GM12878 (cell line): ENCODE results near the gene ALG10B. TPM values are rescaled to one million over a fixed set of nuclear protein-coding genes. Genes with fewer than 3 reads are reported as not detected.

Source experiments
- ATAC-seq: fragments of 200-7000 bp; cut with Tn5 transposase; 3 replicates; pipeline ENCODE4 v1.9.1; 2020; ENCODE audit warnings: mild to moderate bottlenecking, moderate library complexity
- BruUV-seq: library from RNA; stranded (reverse); fragments of 400-500 nt; replicated peaks from 2 replicates; lab custom pipeline; 2021; lab: Mats Ljungman, UMichigan
- CTCF ChIA-PET: fragments of 300-600 bp; sonication (Branson Sonifier 250); formaldehyde crosslinking; extraction: SDS; loops from one replicate; lab custom pipeline; 2021; ENCODE audit warnings: inconsistent platforms; lab: Yijun Ruan, JAX
- POLR2A ChIA-PET: fragments of 350-600 bp; formaldehyde crosslinking; extraction: SDS; loops from one replicate; lab custom pipeline; 2021; ENCODE audit warnings: inconsistent platforms; lab: Charles Lee
- RAD21 ChIA-PET: fragments of 300-600 bp; sonication (Branson Sonifier 250); formaldehyde crosslinking; loops from one replicate; lab custom pipeline; 2023; ENCODE audit warnings: antibody characterized with exemption; ENCODE audit not compliant: unreplicated experiment; lab: Charles Lee
- SMC1A ChIA-PET: fragments of 300-600 bp; sonication (Branson Sonifier 250); formaldehyde crosslinking; loops from one replicate; lab custom pipeline; 2023; ENCODE audit not compliant: unreplicated experiment, uncharacterized antibody; lab: Charles Lee
- DNase-seq: peaks from one replicate; pipeline ENCODE4 v3.0.0-alpha.2; 2011; ENCODE audit warnings: low read depth, low spot score
- FAIRE-seq: peaks from 3 replicates; lab custom pipeline; 2011; peaks lifted over from hg19 to GRCh38; lab: Jason Lieb, UNC
- H2AFZ ChIP-seq: 2 replicates; pipeline ENCODE4 v1.6.0; 2011; ENCODE audit warnings: low read depth, low read length, control low read depth; ENCODE audit not compliant: control insufficient read depth
- H3K27ac ChIP-seq: 2 replicates; pipeline ENCODE4 v1.5.1; 2011; ENCODE audit warnings: control low read depth; ENCODE audit not compliant: control insufficient read depth, insufficient read depth
- H3K27me3 ChIP-seq, 2 experiments: replicated peaks in 1 of 2; 2 replicates each; pipeline versions ENCODE4 v1.6.0 to v1.6.1; 2011; ENCODE audit warnings: low read length in 1 of 2; ENCODE audit not compliant: control insufficient read depth in 2 of 2, insufficient read depth in 2 of 2
- H3K36me3 ChIP-seq, 2 experiments: 2 replicates each; pipeline ENCODE4 v1.5.1; 2011; ENCODE audit warnings: low read length in 1 of 2; ENCODE audit not compliant: control insufficient read depth in 2 of 2, insufficient read depth in 2 of 2
- H3K4me1 ChIP-seq: 2 replicates; pipeline ENCODE4 v1.6.1; 2011; ENCODE audit warnings: mild to moderate bottlenecking, low read length, moderate library complexity, mixed read lengths; ENCODE audit not compliant: control insufficient read depth, insufficient read depth
- H3K4me2 ChIP-seq: 2 replicates; pipeline ENCODE4 v1.6.0; 2011; ENCODE audit warnings: control low read depth; ENCODE audit not compliant: control insufficient read depth, insufficient read depth
- H3K4me3 ChIP-seq: fragments of 200-600 bp; sonication (generic); 2 replicates; pipeline ENCODE4 v1.5.1; 2016
- H3K79me2 ChIP-seq: 2 replicates; pipeline ENCODE4 v1.6.0; 2011; ENCODE audit warnings: low read length; ENCODE audit not compliant: control insufficient read depth, insufficient read depth
- H3K9ac ChIP-seq: 2 replicates; pipeline ENCODE4 v1.8.0; 2011; ENCODE audit warnings: low read length, control low read depth, mixed read lengths; ENCODE audit not compliant: control insufficient read depth, insufficient read depth
- H3K9me3 ChIP-seq: replicated peaks from 3 replicates; pipeline ENCODE4 v1.5.1; 2011; ENCODE audit warnings: mild to moderate bottlenecking, low read length; ENCODE audit not compliant: control insufficient read depth, insufficient read depth
- H4K20me1 ChIP-seq: 2 replicates; pipeline ENCODE4 v1.6.0; 2011; ENCODE audit not compliant: control insufficient read depth, insufficient read depth
- BCLAF1 ChIP-seq: fragments of 450-650 bp; IDR thresholded peaks from 2 replicates; pipeline ENCODE4 v1.6.1; 2017; ENCODE audit warnings: antibody characterized with exemption, mild to moderate bottlenecking, moderate library complexity
- BHLHE40 ChIP-seq, 2 experiments: fragments of 450-650 bp in 1 of 2; IDR thresholded peaks; 2 replicates each; pipeline ENCODE4 v1.6.1; 2011 to 2017; ENCODE audit warnings: low read depth in 2 of 2, borderline replicate concordance in 1 of 2, improper control_type of control experiment in 1 of 2, low read length in 1 of 2, mild to moderate bottlenecking in 1 of 2
- IRF5 ChIP-seq: fragments of 450-650 bp; IDR thresholded peaks from 2 replicates; pipeline ENCODE4 v1.6.1; 2017; ENCODE audit warnings: borderline replicate concordance
- LARP7 ChIP-seq: fragments of 450-650 bp; IDR thresholded peaks from 2 replicates; pipeline ENCODE4 v1.6.1; 2017; ENCODE audit warnings: mild to moderate bottlenecking
- NFYB ChIP-seq: IDR thresholded peaks from 2 replicates; pipeline ENCODE4 v1.6.1; 2011; ENCODE audit warnings: low read depth, mild to moderate bottlenecking, low read length, improper control_type of control experiment, moderate library complexity; ENCODE audit not compliant: insufficient read depth
- RBBP5 ChIP-seq: fragments of 200-600 bp; sonication (generic); conservative IDR thresholded peaks from 2 replicates; pipeline ENCODE4 v1.6.1; 2016
- SIN3A ChIP-seq: IDR thresholded peaks from 2 replicates; pipeline ENCODE4 v1.6.1; 2012; ENCODE audit warnings: low read depth, low read length, improper control_type of control experiment
- SMARCA5 ChIP-seq: fragments of 450-650 bp; IDR thresholded peaks from 2 replicates; pipeline ENCODE4 v1.6.1; 2017; ENCODE audit warnings: mild to moderate bottlenecking
- WRNIP1 ChIP-seq: IDR thresholded peaks from 2 replicates; pipeline ENCODE4 v1.6.1; 2011; ENCODE audit warnings: low read depth, low read length, improper control_type of control experiment, borderline replicate concordance
- YY1 ChIP-seq: IDR thresholded peaks from 2 replicates; pipeline ENCODE4 v1.6.1; 2011; ENCODE audit warnings: low read depth, mild to moderate bottlenecking, low read length
- ZZZ3 ChIP-seq: IDR thresholded peaks from 2 replicates; pipeline ENCODE4 v1.6.1; 2011; ENCODE audit warnings: low read depth; ENCODE audit not compliant: control insufficient read depth, insufficient read length
- in situ Hi-C: fragments of 300-500 bp; cut with MboI; formaldehyde crosslinking; loops from 9 replicates; pipeline ENCODE4 v1.14.3; 2018; ENCODE audit warnings: mixed read lengths
- intact Hi-C: fragments of 100-400 bp; cut with micrococcal nuclease; formaldehyde crosslinking; loops from one replicate; pipeline ENCODE4 v1.14.2; 2022; ENCODE audit not compliant: unreplicated experiment
- polyA plus RNA-seq, 11 experiments: library from polyadenylated mRNA; depleted of rRNA in 4 of 11; unstranded in 6 of 11; stranded (reverse) in 5 of 11; fragments of >200 nt; fragmentation: Nextera tagmentation in 4 of 11; fragmentation: Illumina TruSeq in 1 of 11; extraction: Ambion mirVana in 4 of 11; extraction: Trizol in 1 of 11; gene quantifications; 1 replicate in 1 of 11; 2 replicates in 10 of 11; pipeline versions ENCODE4 v1.2.1 to v1.2.3, GENCODE V29; 2011 to 2016; ENCODE audit warnings: inconsistent platforms in 2 of 11, missing spikeins in 2 of 11, low read depth in 1 of 11
- total RNA-seq, 4 experiments: library from RNA; depleted of rRNA in 3 of 4; stranded (reverse); fragments of >200 nt in 3 of 4; fragmentation: Illumina TruSeq in 1 of 4; extraction: Trizol in 1 of 4; gene quantifications; 2 replicates each; pipeline versions ENCODE4 v1.2.1 to v1.2.3, GENCODE V29; 2013 to 2021
- TF ChIP-seq, protein P1 (sequence below): IDR thresholded peaks from 2 replicates; pipeline ENCODE4 v1.6.1; 2012; ENCODE audit warnings: low read length, inconsistent platforms
- TF ChIP-seq, protein P2 (sequence below): fragments of 150-350 bp; IDR thresholded peaks from 2 replicates; pipeline ENCODE4 v1.6.1; 2016; ENCODE audit warnings: low read depth, low read length

The ALG10B gene
- total and polyA plus RNA-seq, 10 of the 15 experiments (the other 5 are each of a cell fraction or from before 2014, with no cell fraction given) = 2.0 to 23.7 (median 8.8) TPM

DNA sequence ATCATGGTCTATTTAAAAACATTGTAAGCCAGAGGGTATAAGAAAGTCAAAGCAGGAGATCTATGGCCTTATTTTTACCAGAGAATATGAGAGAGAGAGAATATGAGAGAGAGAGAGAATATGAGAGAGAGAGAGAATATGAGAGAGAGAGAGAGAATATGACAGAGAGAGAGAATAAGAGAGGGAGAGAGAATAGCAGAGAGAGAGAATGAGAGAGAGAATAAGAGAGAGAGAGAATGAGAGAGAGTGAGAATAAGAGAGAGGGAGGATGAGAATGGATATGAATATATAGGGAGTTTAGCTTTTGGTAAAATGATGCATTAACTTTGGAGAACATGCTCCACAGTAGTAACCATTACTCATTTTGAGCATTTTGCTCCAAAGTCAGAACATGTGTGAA is 48.0 kb upstream of the ALG10B start:
- no peak overlapping the region for H3K4me3 ChIP-seq
- H3K9me3 ChIP-seq = no peaks in the 10 kb centered on the region
- DNase-seq (no peak), ATAC-seq (no peak)
- SMC1A ChIA-PET = no interaction called here
- no peak overlapping the region for H3K27ac ChIP-seq
- no peaks in the 10 kb centered on the region for H3K4me1 ChIP-seq
- RAD21 ChIA-PET = no interaction called here
- no peaks in the 10 kb centered on the region for H3K27me3 ChIP-seq
- no peak overlapping the region for H3K9ac ChIP-seq
- no TSS peak for BruUV-seq
- in situ Hi-C loops = no loop called here
- POLR2A ChIA-PET = interaction anchor here (0.6 kb wide), 1 partner anchor 247 kb away, joined by 3 read pairs; no protein-coding TSS in a partner anchor
- intact Hi-C loops = no loop called here
- no peak overlapping the region for H3K4me2 ChIP-seq
- no peaks in the 10 kb centered on the region for H3K36me3 ChIP-seq
- TF ChIP-seq WRNIP1 (no peak), YY1 (no peak), RBBP5 (no peak), BHLHE40 (IDR thresholded peaks at IDR 0.05; ENCODE audit: borderline replicate concordance in 1 of 2, low read depth in 2 of 2, low read length in 1 of 2) (no peak), BCLAF1 (no peak), SMARCA5 (no peak), SIN3A (no peak), IRF5 (no peak), ZZZ3 (no peak), LARP7 (no peak), NFYB (no peak)
- TF ChIP-seq, protein P1, sequence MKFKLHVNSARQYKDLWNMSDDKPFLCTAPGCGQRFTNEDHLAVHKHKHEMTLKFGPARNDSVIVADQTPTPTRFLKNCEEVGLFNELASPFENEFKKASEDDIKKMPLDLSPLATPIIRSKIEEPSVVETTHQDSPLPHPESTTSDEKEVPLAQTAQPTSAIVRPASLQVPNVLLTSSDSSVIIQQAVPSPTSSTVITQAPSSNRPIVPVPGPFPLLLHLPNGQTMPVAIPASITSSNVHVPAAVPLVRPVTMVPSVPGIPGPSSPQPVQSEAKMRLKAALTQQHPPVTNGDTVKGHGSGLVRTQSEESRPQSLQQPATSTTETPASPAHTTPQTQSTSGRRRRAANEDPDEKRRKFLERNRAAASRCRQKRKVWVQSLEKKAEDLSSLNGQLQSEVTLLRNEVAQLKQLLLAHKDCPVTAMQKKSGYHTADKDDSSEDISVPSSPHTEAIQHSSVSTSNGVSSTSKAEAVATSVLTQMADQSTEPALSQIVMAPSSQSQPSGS = no peak
- TF ChIP-seq, protein P2, sequence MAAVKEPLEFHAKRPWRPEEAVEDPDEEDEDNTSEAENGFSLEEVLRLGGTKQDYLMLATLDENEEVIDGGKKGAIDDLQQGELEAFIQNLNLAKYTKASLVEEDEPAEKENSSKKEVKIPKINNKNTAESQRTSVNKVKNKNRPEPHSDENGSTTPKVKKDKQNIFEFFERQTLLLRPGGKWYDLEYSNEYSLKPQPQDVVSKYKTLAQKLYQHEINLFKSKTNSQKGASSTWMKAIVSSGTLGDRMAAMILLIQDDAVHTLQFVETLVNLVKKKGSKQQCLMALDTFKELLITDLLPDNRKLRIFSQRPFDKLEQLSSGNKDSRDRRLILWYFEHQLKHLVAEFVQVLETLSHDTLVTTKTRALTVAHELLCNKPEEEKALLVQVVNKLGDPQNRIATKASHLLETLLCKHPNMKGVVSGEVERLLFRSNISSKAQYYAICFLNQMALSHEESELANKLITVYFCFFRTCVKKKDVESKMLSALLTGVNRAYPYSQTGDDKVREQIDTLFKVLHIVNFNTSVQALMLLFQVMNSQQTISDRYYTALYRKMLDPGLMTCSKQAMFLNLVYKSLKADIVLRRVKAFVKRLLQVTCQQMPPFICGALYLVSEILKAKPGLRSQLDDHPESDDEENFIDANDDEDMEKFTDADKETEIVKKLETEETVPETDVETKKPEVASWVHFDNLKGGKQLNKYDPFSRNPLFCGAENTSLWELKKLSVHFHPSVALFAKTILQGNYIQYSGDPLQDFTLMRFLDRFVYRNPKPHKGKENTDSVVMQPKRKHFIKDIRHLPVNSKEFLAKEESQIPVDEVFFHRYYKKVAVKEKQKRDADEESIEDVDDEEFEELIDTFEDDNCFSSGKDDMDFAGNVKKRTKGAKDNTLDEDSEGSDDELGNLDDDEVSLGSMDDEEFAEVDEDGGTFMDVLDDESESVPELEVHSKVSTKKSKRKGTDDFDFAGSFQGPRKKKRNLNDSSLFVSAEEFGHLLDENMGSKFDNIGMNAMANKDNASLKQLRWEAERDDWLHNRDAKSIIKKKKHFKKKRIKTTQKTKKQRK = no peak
- TF ChIP-seq, all 136 proteins: peak for 0
- no peaks in the 10 kb centered on the region for H4K20me1 ChIP-seq
- no peak overlapping the region for H2AFZ ChIP-seq
- no peaks in the 10 kb centered on the region for H3K79me2 ChIP-seq
- CTCF ChIA-PET = no interaction called here
- FAIRE-seq = no peak
